ENCODE results near the gene GLIS1. TPM values are rescaled to one million over a fixed set of nuclear protein-coding genes. Genes with fewer than 3 reads are reported as not detected.

The GLIS1 gene
- total RNA-seq, 1 experiment from 2014 or later: 0.28 TPM

DNA sequence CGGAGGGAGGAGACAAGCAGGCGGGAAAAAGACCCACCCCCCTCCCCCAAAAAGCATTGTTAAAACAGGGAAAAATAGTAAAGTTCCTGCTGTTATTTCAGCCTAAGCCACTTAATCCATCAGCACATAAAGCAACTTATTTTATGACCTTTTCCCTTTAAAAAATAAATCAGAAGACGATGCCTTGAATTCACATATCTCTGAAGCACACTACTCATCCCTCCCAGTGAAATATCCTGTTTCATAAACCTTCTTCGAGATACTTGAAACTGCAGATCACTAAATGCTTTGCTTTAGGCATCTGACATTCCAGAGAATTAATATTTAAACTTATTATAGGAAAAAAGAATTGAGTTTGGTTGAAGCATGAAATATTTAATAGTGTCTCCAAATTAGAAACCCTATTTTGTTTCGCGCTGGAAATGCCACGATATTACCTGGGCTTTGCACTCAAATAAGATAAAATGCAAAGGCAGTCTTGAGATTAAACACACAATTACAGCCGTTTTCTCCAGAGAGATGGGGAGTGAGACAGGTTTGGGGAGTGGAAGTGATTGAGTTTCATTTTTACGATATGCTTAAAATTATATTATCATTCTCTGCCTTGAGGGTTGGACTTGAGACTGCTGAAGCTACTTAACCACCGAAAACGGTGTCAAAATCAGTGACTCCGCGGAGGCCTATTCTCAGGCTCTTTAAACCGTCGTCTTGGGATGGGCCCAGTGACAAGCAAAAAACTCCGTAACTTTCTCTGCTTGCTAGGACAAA is 9.3 kb downstream of the GLIS1 start:
- no CpG with 5 or more reads among the region's 16 CpGs for WGBS (ENCODE audit: extremely low coverage, insufficient read length, low lambda C conversion rate)
- no peaks in the 10 kb centered on the region for H3K79me2 ChIP-seq (ENCODE audit: insufficient read depth, low read length)
- H3K18ac ChIP-seq (ENCODE audit: insufficient read length, low read depth, low read length): no peak overlapping the region

More for the DNA sequence above, 9.3 kb downstream of the GLIS1 start:
- H3K56ac ChIP-seq (ENCODE audit: insufficient read length, low read depth, low read length): no peak overlapping the region
- H4K8ac ChIP-seq (replicated peaks; ENCODE audit: insufficient read length, low read depth, low read length): no peak overlapping the region
- no peak overlapping the region for H3K9ac ChIP-seq (ENCODE audit: extremely low read depth, insufficient read length, low read length)
- Mint-ChIP-seq H3K4me3 (no peak overlapping the region), H3K27ac (no peak overlapping the region), H3K36me3 (ENCODE audit: insufficient read depth in 1 of 3, low read depth in 3 of 3) (no peaks in the 10 kb centered on the region), H3K9me3 (no peaks in the 10 kb centered on the region), H3K27me3 (ENCODE audit: low read depth) (peaks cover 41% of the 10 kb centered on the region), H3K4me1 (peaks cover 7 to 16% of the 10 kb centered on the region in 2 experiments)
- no peak overlapping the region for H3T11ph ChIP-seq (ENCODE audit: low read length)
- no peak overlapping the region for H2AK5ac ChIP-seq (ENCODE audit: insufficient read length, low read length)
- TF ChIP-seq, protein P1, sequence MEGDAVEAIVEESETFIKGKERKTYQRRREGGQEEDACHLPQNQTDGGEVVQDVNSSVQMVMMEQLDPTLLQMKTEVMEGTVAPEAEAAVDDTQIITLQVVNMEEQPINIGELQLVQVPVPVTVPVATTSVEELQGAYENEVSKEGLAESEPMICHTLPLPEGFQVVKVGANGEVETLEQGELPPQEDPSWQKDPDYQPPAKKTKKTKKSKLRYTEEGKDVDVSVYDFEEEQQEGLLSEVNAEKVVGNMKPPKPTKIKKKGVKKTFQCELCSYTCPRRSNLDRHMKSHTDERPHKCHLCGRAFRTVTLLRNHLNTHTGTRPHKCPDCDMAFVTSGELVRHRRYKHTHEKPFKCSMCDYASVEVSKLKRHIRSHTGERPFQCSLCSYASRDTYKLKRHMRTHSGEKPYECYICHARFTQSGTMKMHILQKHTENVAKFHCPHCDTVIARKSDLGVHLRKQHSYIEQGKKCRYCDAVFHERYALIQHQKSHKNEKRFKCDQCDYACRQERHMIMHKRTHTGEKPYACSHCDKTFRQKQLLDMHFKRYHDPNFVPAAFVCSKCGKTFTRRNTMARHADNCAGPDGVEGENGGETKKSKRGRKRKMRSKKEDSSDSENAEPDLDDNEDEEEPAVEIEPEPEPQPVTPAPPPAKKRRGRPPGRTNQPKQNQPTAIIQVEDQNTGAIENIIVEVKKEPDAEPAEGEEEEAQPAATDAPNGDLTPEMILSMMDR (conservative IDR thresholded peaks at IDR 0.05): no peak
- no peak overlapping the region for H3K4me2 ChIP-seq (ENCODE audit: insufficient read depth, insufficient read length, low read length)
- no peak overlapping the region for H3K4ac ChIP-seq (ENCODE audit: low read depth, low read length)
- no peak overlapping the region for H2BK15ac ChIP-seq (ENCODE audit: low read depth, low read length)
- no peak overlapping the region for H2BK5ac ChIP-seq (ENCODE audit: insufficient read length, low read length)
- H4K5ac ChIP-seq (ENCODE audit: insufficient read length, low read depth, low read length): no peak overlapping the region
- H3K23me2 ChIP-seq (ENCODE audit: insufficient read length, low read depth, low read length, poor library complexity, severe bottlenecking): no peaks in the 10 kb centered on the region
- no peak overlapping the region for H2BK120ac ChIP-seq (ENCODE audit: low read depth, low read length, poor library complexity, severe bottlenecking)
- no peaks in the 10 kb centered on the region; the same call in 1 of the 2 replicates for H3K27me3 ChIP-seq (ENCODE audit: insufficient read depth, low read length)
- no peak overlapping the region for H2BK12ac ChIP-seq (ENCODE audit: insufficient read length, low read depth, low read length)
- no peaks in the 10 kb centered on the region for H4K20me1 ChIP-seq (ENCODE audit: control insufficient read depth, insufficient read depth, insufficient read length)
- H4K91ac ChIP-seq (ENCODE audit: insufficient read length, low read depth, low read length): no peak overlapping the region
- no peaks in the 10 kb centered on the region for H3K79me1 ChIP-seq (ENCODE audit: insufficient read depth, low read depth, low read length, poor library complexity, severe bottlenecking)
- no peak overlapping the region for H3K27ac ChIP-seq (ENCODE audit: insufficient read length, low read depth, low read length)
- H2BK20ac ChIP-seq (ENCODE audit: low read depth, low read length, poor library complexity, severe bottlenecking): no peak overlapping the region
- no peak overlapping the region for H3K14ac ChIP-seq (ENCODE audit: insufficient read depth, low read length)
- DNase-seq: no peak
- H3K4me1 ChIP-seq (ENCODE audit: insufficient read depth, low read length): 0 out of 2 replicates have a peak, but pooled peaks cover 2% of the 10 kb centered on the region
- no peaks in the 10 kb centered on the region for H3K9me3 ChIP-seq (ENCODE audit: control insufficient read depth, low read depth, low read length)
- H3K23ac ChIP-seq (ENCODE audit: insufficient read length, low read depth, low read length): no peak overlapping the region
- H2AFZ ChIP-seq (ENCODE audit: low read length): no peak overlapping the region
